IMR-90 (cell line): ENCODE results near the gene MAML2. TPM values are rescaled to one million over a fixed set of nuclear protein-coding genes. Genes with fewer than 3 reads are reported as not detected.

Experiments
- FOS ChIP-seq: fragments of 150-350 bp; IDR thresholded peaks from 2 replicates; pipeline ENCODE4 v1.6.1; 2016; ENCODE audit warnings: low read depth, low read length
- MXI1 ChIP-seq: IDR thresholded peaks from 2 replicates; pipeline ENCODE4 v1.6.1; 2012; ENCODE audit warnings: low read depth, mild to moderate bottlenecking, low read length, moderate library complexity, borderline replicate concordance
- NFE2L2 ChIP-seq: fragments of 150-350 bp; IDR thresholded peaks from 2 replicates; pipeline ENCODE4 v1.6.1; 2016; ENCODE audit warnings: low read depth, mild to moderate bottlenecking, low read length
- polyA plus RNA-seq, 3 experiments: library from polyadenylated mRNA; depleted of rRNA; stranded (reverse); fragments of >200 nt; gene quantifications; 2 replicates each; pipeline ENCODE4 v1.2.3, GENCODE V29; 2012; ENCODE audit warnings: low replicate concordance in 1 of 3
- total RNA-seq: library from RNA; depleted of rRNA; stranded (reverse); fragments of >200 nt; gene quantifications from 2 replicates; pipeline ENCODE4 v1.2.3, GENCODE V29; 2012

MAML2 gene
- total and polyA plus RNA-seq, 2 of the 4 experiments (the other 2 are of a cell fraction) = 15.0 to 19.5 TPM

DNA sequence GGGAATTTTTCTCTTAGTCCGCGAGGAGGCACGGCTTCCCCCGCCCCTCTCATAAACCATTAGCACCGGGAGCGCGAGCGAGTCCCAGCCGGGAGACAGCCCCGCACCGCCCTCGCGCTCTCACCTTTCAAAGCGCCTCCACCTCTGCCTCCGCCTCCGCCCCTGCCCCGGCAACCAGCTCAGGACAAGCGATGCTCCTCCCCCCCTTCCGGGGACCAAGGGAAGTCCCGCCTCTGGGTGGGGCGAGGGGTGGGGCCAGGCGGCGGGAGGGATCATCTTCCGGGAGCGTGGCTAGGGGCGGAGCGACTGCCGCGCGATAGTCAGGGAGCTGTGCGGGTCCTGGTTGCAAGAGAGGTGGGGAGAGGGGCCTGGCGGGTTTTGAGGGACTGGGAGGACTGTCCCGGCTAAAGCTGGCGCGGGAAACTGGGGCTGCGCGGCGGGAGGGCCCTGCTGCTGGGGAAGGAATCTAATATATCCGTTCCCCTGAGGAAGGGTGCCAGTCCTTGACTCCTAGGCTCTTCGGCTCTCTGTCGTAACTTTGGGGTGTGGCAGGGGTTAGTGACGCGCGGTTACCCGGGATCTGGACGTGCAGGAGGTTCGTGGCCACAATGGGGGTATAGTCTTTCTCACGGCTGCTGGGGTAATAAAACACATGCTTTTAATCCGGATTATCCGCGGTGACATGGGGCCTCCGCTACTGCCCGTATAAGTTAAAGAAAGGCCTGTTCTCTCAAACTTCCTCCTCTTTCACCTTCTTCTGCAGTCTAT lies 46.9 kb upstream of the MAML2 start, which contains the start of the genes CCDC82 and JRKL (continued):
- TF ChIP-seq MXI1 (0 out of 2 replicates have a peak, but pooled peaks have one; percentile 51), NFE2L2 (no peak), FOS (no peak)
